K562 (cell line): ENCODE data around the gene AMPD3. TPM values are rescaled to one million over a fixed set of nuclear protein-coding genes. Genes with fewer than 3 reads are reported as not detected.
A peak's percentile ranks its signal among the peaks of the same experiment; 100 is the strongest.

ENCODE experiments used
- ATAC-seq: fragments of 200-7000 bp; cut with Tn5 transposase; 3 replicates; pipeline ENCODE4 v1.9.1; 2020; ENCODE audit warnings: moderate library complexity
- BruUV-seq: library from RNA; stranded (reverse); fragments of 400-500 nt; replicated peaks from 2 replicates; lab custom pipeline; 2021; lab: Mats Ljungman, UMichigan
- CTCF ChIA-PET: fragments of 300-600 bp; formaldehyde crosslinking; extraction: SDS; loops from one replicate; lab custom pipeline; 2021; ENCODE audit warnings: low intra/inter-chr PET ratio; lab: Yijun Ruan, JAX
- POLR2A ChIA-PET: fragments of 300-600, 350-650 bp; sonication (Branson Sonifier 250); formaldehyde crosslinking; extraction: SDS; loops from one replicate; lab custom pipeline; 2021; ENCODE audit warnings: antibody characterized with exemption, inconsistent platforms; lab: Yijun Ruan, JAX
- DNase-seq, 4 experiments: peaks; one replicate each; pipeline versions ENCODE4 v3.0.0 to v3.0.0-alpha.2; 2011 to 2018; ENCODE audit warnings: low spot score in 3 of 4, mixed read lengths in 3 of 4; ENCODE audit errors: extremely low read depth in 1 of 4
- FAIRE-seq: peaks from 2 replicates; lab custom pipeline; 2011; peaks lifted over from hg19 to GRCh38; lab: Jason Lieb, UNC
- H2AFZ ChIP-seq: 2 replicates; pipeline ENCODE4 v1.6.0; 2011; ENCODE audit warnings: low read depth, low read length, control low read depth, inconsistent platforms
- H3K27ac ChIP-seq: fragments of 200-600 bp; 3 replicates; pipeline ENCODE4 v1.8.0; 2011; ENCODE audit warnings: low read depth, mild to moderate bottlenecking, control low read depth, inconsistent platforms, low read length, moderate library complexity, mixed read lengths; ENCODE audit errors: extremely low read depth
- H3K27me3 ChIP-seq, 2 experiments: fragments of 300-600 bp in 1 of 2; 2 replicates in 1 of 2; 3 replicates in 1 of 2; pipeline versions ENCODE4 v1.6.0 to v1.8.0; 2011; ENCODE audit warnings: inconsistent platforms in 2 of 2, low read length in 2 of 2, mild to moderate bottlenecking in 1 of 2, mixed read lengths in 1 of 2, moderate library complexity in 1 of 2; ENCODE audit not compliant: control insufficient read depth in 2 of 2, insufficient read depth in 2 of 2
- H3K36me3 ChIP-seq: fragments of 300-600 bp; 3 replicates; pipeline ENCODE4 v1.8.0; 2011; ENCODE audit warnings: mild to moderate bottlenecking, low read length, inconsistent platforms; ENCODE audit not compliant: control insufficient read depth, insufficient read depth
- H3K4me1 ChIP-seq, 2 experiments: fragments of 200-600 bp in 1 of 2; replicated peaks in 1 of 2; 2 replicates in 1 of 2; 3 replicates in 1 of 2; pipeline versions ENCODE4 v1.5.1 to v1.8.0; 2011; ENCODE audit warnings: inconsistent platforms in 2 of 2, low read length in 2 of 2, mild to moderate bottlenecking in 1 of 2, mixed read lengths in 1 of 2, moderate library complexity in 1 of 2; ENCODE audit not compliant: control insufficient read depth in 2 of 2, insufficient read depth in 2 of 2
- H3K4me2 ChIP-seq: 2 replicates; pipeline ENCODE4 v1.6.1; 2011; ENCODE audit warnings: low read length, control low read depth, inconsistent platforms, mixed read lengths; ENCODE audit not compliant: insufficient read depth
- H3K4me3 ChIP-seq: fragments of 200-600 bp; sonication (generic), shearing (Covaris generic); 2 replicates; pipeline ENCODE4 v1.5.1; 2016; ENCODE audit warnings: control low read depth, inconsistent platforms
- H3K79me2 ChIP-seq: fragments of 200-600 bp; 3 replicates; pipeline ENCODE4 v1.8.0; 2011; ENCODE audit warnings: low read length, inconsistent platforms; ENCODE audit not compliant: control insufficient read depth, insufficient read depth
- H3K9ac ChIP-seq, 2 experiments: 2 replicates each; pipeline versions ENCODE4 v1.6.0 to v1.6.1; 2011; ENCODE audit warnings: low read depth in 2 of 2, low read length in 2 of 2, control low read depth in 1 of 2, inconsistent platforms in 1 of 2, mild to moderate bottlenecking in 1 of 2, mixed read lengths in 1 of 2; ENCODE audit not compliant: insufficient read depth in 1 of 2
- H3K9me1 ChIP-seq: one replicate; pipeline ENCODE4 v1.6.0; 2011; ENCODE audit warnings: inconsistent platforms, mild to moderate bottlenecking, low read length, moderate library complexity; ENCODE audit not compliant: control insufficient read depth, insufficient read depth
- H3K9me3 ChIP-seq: replicated peaks from 2 replicates; pipeline ENCODE4 v1.5.1; 2011; ENCODE audit warnings: low read depth, low read length, inconsistent platforms; ENCODE audit not compliant: control insufficient read depth, insufficient read depth
- H4K20me1 ChIP-seq: replicated peaks from 2 replicates; pipeline ENCODE4 v1.6.1; 2011; ENCODE audit warnings: low read length, inconsistent platforms, mixed read lengths; ENCODE audit not compliant: control insufficient read depth, insufficient read depth
- CC2D1A ChIP-seq: fragments of 450-650 bp; IDR thresholded peaks from 2 replicates; pipeline ENCODE4 v1.6.1; 2017; ENCODE audit warnings: mild to moderate bottlenecking
- CREBBP ChIP-seq: IDR thresholded peaks from one replicate; pipeline ENCODE4 v1.6.1; 2012; ENCODE audit warnings: low read depth, mild to moderate bottlenecking, control low read depth, inconsistent platforms, low read length
- LEF1 ChIP-seq: fragments of 450-650 bp; IDR thresholded peaks from 2 replicates; pipeline ENCODE4 v1.6.1; 2016; ENCODE audit warnings: mild to moderate bottlenecking
- PTBP1 ChIP-seq: fragments of 200-400 bp; formaldehyde crosslinking; IDR thresholded peaks from 2 replicates; pipeline ENCODE4 v1.6.1; 2017; ENCODE audit warnings: low read depth, low read length
- SMARCA5 ChIP-seq: fragments of 450-650 bp; IDR thresholded peaks from 2 replicates; pipeline ENCODE4 v1.6.1; 2016
- ZBTB17 ChIP-seq: fragments of 450-650 bp; formaldehyde crosslinking; IDR thresholded peaks from 2 replicates; pipeline ENCODE4 v1.4.0; 2020; ENCODE audit warnings: mild to moderate bottlenecking
- ZC3H4 ChIP-seq: sonication (generic); formaldehyde crosslinking; IDR thresholded peaks from 2 replicates; pipeline ENCODE4 v1.9.0; 2021; ENCODE audit warnings: missing genetic modification reagents, borderline replicate concordance
- ZKSCAN1 ChIP-seq: fragments of 150-350 bp; IDR thresholded peaks from 2 replicates; pipeline ENCODE4 v1.6.1; 2016; ENCODE audit warnings: low read depth, low read length
- ZNF197 ChIP-seq: fragments of 200-800 bp; sonication (Bioruptor generic); IDR thresholded peaks from 2 replicates; pipeline ENCODE4 v1.6.1; 2016; ENCODE audit warnings: low read depth, missing genetic modification characterization, missing compliant biosample characterization
- ZNF609 ChIP-seq: sonication (generic); formaldehyde crosslinking; IDR thresholded peaks from 2 replicates; pipeline ENCODE4 v1.8.1; 2023; ENCODE audit warnings: missing genetic modification reagents, mild to moderate bottlenecking, borderline replicate concordance
- WGBS: fragments of 100-300 bp; shearing (Covaris generic); methylation state at CpG from one replicate; pipeline ENCODE4 v1.1.6; 2016; ENCODE audit warnings: low coverage, mixed read lengths; ENCODE audit not compliant: insufficient coverage; ENCODE audit errors: missing lambda C conversion rate; 5-methylcytosine and 5-hydroxymethylcytosine counted together
- in situ Hi-C: fragments of 300-500 bp; cut with MboI; formaldehyde crosslinking; loops from 4 replicates; pipeline ENCODE4 v1.15.0; 2018; ENCODE audit warnings: inconsistent platforms, mixed read lengths
- intact Hi-C: fragments of 100-400 bp; cut with micrococcal nuclease; formaldehyde crosslinking; loops from 2 replicates; pipeline ENCODE4 v1.14.2; 2022
- polyA plus RNA-seq, 8 experiments: library from polyadenylated mRNA; depleted of rRNA in 4 of 8; stranded (reverse) in 5 of 8; unstranded in 3 of 8; fragments of >200 nt; fragmentation: Nextera tagmentation in 2 of 8; fragmentation: Illumina TruSeq in 1 of 8; extraction: Ambion mirVana in 2 of 8; extraction: Trizol in 1 of 8; gene quantifications; 2 replicates each; pipeline versions ENCODE4 v1.2.1 to v1.2.3, GENCODE V29; 2011 to 2014; ENCODE audit warnings: inconsistent platforms in 1 of 8, missing spikeins in 1 of 8
- total RNA-seq, 7 experiments: library from RNA; depleted of rRNA in 6 of 7; stranded (reverse); fragments of >200 nt in 6 of 7; fragmentation: Illumina TruSeq in 2 of 7; extraction: Trizol in 2 of 7; gene quantifications; 2 replicates each; pipeline versions ENCODE4 v1.2.1 to v1.2.3, GENCODE V29; 2011 to 2021; ENCODE audit warnings: low replicate concordance in 1 of 7
- TF ChIP-seq, protein P1 (sequence below): fragments of 250-450 bp; sonication (Bioruptor Pico); IDR thresholded peaks from 2 replicates; pipeline ENCODE4 v1.8.0; 2021; ENCODE audit warnings: borderline replicate concordance, mild to moderate bottlenecking, moderate library complexity; ENCODE audit not compliant: poor library complexity, severe bottlenecking

The AMPD3 gene
- total and polyA plus RNA-seq, 9 of the 15 experiments (the other 6 are each of a cell fraction or from before 2014, with no cell fraction given) = 4.4 to 23.6 (median 11.2) TPM

DNA sequence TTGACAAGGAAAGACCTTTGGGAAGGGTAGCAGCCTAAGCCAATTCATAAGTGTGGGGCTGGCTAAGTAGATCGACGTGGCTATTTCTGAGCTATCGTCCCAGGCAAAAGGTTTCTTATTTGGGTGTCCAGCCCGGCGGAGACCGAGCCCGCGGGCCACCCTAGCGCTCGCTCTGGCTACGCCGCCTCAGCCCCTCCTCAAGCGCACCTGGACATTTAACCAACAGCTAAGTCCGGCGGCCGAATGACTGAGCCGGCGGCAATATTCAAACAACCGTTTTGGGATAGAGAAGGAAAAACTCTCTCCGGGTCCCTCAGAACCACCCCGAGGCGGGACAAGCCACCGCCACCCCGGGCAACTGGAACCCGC, 85.5 kb downstream of the AMPD3 start:
- H3K79me2 ChIP-seq = peaks cover 15% of the 10 kb centered on the region

More for the DNA sequence above, 85.5 kb downstream of the AMPD3 start:
- Histone ChIP-seq H2AFZ (peak overlapping the region; percentile 99), H3K4me2 (peak overlapping the region; percentile 93), H3K9me3 (no peaks in the 10 kb centered on the region), H3K36me3 (no peaks in the 10 kb centered on the region), H3K4me1 (peaks cover 8 to 11% of the 10 kb centered on the region in 2 experiments; a peak in 4 of 5 replicates), H3K27ac (peak overlapping the region; percentile 86), H3K9me1 (no peaks in the 10 kb centered on the region), H3K4me3 (peak overlapping the region; percentile 74), H4K20me1 (no peaks in the 10 kb centered on the region), H3K9ac (peak overlapping the region; percentile 83 to 96), H3K27me3 (no peaks in the 10 kb centered on the region)
- WGBS = under 1% methylated on average over 22 of the region's 25 CpGs
- no peak for FAIRE-seq
- ATAC-seq = peak; percentile 79
- intact Hi-C loops = loop anchor here (2.0 kb wide), 1 partner anchor 134 kb away; no protein-coding TSS in a partner anchor
- peak in 3 of 4 experiments; percentile 39 to 63 (median 48) for DNase-seq
- in situ Hi-C loops = no loop called here
- ChIA-PET CTCF (interaction anchor here (0.6 kb wide), 1 partner anchor 135 kb away, joined by 4 read pairs; no protein-coding TSS in a partner anchor), POLR2A (interaction anchor here (0.6 to 1.8 kb wide), 16 partner anchors 9 to 210 kb away, joined by 3 to 11 read pairs (median 4); partner anchors contain the start of gene CTR9)
- BruUV-seq = no TSS peak
- TF ChIP-seq LEF1 = no peak
- peak; percentile 1; the same call in 1 of the 2 replicates for TF ChIP-seq ZKSCAN1
- 0 out of 2 replicates have a peak, but pooled peaks have one; percentile 17 for TF ChIP-seq ZNF609
- TF ChIP-seq, protein P1, sequence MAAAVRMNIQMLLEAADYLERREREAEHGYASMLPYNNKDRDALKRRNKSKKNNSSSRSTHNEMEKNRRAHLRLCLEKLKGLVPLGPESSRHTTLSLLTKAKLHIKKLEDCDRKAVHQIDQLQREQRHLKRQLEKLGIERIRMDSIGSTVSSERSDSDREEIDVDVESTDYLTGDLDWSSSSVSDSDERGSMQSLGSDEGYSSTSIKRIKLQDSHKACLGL = no peak
- TF ChIP-seq CC2D1A = no peak
- TF ChIP-seq SMARCA5 = no peak
- TF ChIP-seq ZBTB17 (CRISPR knock-in tag) = 0 out of 2 replicates have a peak, but pooled peaks have one; percentile 7
- TF ChIP-seq ZC3H4 (CRISPR knock-in tag) = no peak
- TF ChIP-seq CREBBP = no peak
- no peak for TF ChIP-seq PTBP1
- TF ChIP-seq ZNF197 (CRISPR knock-in tag) = no peak
